Epithelial cell of esophagus (primary cell): ENCODE results near the gene ZNF775.

ENCODE experiments used
- DNase-seq: peaks from one replicate; pipeline ENCODE4 v3.0.0; 2010; ENCODE audit warnings: low read depth
- H3K4me3 ChIP-seq: 2 replicates; pipeline ENCODE4 v1.5.1; 2011; ENCODE audit warnings: mild to moderate bottlenecking, low read length, control low read depth
- TF ChIP-seq, protein P1 (sequence below): IDR thresholded peaks from 2 replicates; pipeline ENCODE4 v1.5.1; 2011; ENCODE audit warnings: low read depth, mild to moderate bottlenecking, low read length, control low read depth, inconsistent platforms; ENCODE audit not compliant: insufficient read depth; ENCODE audit errors: missing control alignments

Gene ZNF775

DNA sequence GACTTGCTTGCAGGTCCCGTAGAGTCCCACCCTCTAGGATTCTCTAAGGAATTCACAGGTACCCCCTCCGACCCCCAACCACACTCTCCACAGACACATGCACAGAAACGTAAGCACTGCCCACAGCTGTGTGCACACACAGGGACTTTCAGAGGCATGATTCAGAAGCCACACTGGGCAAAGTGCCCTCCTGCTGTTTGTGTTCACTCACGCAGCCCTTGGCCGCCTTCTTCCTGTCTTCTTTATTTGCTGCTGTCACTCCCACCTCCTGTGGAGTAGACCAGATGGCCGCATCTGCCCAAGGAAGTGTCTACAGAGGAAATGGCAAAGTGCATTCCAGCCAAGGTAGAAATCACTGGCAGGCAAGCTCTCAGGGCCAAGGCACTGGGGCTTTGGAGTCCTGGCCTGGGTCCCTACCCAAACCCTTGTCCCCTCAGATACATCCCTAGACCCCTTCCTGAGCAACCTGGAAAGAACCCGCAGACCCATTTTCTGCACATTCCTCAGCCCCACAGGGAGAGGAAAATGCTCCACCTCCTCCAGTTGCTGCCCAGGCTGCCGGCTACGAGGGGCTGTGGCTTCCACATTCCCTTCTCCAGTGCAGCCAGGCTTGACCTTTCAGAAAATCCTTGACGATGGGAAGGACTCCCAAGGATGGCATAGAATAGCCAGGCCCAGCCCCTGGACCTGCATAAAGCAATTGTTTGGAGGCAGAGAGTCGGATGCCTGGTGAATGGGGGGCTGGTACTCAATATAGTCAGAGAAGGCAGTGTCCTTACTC, 49.7 kb downstream of the ZNF775 start:
- H3K4me3 ChIP-seq: no peak overlapping the region
- DNase-seq: peak; percentile 62
- TF ChIP-seq, protein P1, sequence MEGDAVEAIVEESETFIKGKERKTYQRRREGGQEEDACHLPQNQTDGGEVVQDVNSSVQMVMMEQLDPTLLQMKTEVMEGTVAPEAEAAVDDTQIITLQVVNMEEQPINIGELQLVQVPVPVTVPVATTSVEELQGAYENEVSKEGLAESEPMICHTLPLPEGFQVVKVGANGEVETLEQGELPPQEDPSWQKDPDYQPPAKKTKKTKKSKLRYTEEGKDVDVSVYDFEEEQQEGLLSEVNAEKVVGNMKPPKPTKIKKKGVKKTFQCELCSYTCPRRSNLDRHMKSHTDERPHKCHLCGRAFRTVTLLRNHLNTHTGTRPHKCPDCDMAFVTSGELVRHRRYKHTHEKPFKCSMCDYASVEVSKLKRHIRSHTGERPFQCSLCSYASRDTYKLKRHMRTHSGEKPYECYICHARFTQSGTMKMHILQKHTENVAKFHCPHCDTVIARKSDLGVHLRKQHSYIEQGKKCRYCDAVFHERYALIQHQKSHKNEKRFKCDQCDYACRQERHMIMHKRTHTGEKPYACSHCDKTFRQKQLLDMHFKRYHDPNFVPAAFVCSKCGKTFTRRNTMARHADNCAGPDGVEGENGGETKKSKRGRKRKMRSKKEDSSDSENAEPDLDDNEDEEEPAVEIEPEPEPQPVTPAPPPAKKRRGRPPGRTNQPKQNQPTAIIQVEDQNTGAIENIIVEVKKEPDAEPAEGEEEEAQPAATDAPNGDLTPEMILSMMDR: no peak

DNA sequence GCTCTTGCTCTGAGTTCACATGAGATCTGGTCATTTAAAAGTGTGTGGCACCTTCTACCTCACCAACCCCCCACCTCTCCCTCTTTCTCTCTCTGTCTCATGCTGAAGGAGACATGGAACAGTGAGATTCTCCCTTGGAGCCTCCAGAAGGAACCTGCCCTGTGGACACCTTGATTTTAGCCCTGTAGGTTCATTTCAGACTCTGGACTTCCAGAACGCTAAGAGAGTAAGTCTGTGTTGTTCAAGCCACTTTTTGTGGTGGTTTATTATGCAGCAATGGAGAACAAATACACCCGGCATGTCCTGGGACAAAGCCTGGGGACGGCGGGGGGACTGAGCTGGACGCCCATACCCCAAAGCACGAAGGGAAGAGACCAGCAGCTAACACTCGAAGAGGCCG, 50.6 kb downstream of the ZNF775 start:
- DNase-seq: no peak
- TF ChIP-seq, protein P1: no peak

DNA sequence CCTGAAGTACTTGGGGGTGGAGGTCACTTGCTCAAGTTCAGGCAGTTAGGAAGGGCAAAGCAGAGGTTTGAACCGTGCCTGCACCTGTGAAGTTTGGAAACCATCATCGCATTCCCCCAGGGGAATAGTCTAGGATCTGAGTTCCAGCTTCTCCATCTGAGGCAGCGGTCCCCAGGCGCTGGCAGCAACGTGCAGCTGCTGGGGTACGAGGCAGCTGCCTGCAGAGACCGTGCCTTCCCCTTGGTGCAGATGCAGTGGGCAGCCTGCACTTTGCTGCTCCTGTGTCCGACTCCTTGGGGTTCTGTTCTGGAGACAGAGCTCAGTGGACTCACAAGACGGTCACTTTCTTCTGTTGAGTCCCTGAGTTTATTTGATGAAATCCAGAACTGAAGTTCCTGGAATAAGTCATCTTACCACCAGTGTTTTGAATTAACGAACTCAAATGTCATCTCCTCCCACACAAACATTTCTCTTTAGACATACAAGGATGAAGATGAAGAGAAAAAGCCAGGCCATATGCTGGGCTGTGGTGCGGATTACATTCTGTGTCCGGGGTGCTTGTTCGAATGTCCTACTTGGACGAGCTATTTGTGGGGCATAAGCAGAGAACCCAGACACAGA, 51.4 kb downstream of the ZNF775 start:
- TF ChIP-seq, protein P1: no peak
- H3K4me3 ChIP-seq: no peak overlapping the region
- no peak for DNase-seq

More for the DNA sequence above, 50.6 kb downstream of the ZNF775 start:
- no peak overlapping the region for H3K4me3 ChIP-seq

DNA sequence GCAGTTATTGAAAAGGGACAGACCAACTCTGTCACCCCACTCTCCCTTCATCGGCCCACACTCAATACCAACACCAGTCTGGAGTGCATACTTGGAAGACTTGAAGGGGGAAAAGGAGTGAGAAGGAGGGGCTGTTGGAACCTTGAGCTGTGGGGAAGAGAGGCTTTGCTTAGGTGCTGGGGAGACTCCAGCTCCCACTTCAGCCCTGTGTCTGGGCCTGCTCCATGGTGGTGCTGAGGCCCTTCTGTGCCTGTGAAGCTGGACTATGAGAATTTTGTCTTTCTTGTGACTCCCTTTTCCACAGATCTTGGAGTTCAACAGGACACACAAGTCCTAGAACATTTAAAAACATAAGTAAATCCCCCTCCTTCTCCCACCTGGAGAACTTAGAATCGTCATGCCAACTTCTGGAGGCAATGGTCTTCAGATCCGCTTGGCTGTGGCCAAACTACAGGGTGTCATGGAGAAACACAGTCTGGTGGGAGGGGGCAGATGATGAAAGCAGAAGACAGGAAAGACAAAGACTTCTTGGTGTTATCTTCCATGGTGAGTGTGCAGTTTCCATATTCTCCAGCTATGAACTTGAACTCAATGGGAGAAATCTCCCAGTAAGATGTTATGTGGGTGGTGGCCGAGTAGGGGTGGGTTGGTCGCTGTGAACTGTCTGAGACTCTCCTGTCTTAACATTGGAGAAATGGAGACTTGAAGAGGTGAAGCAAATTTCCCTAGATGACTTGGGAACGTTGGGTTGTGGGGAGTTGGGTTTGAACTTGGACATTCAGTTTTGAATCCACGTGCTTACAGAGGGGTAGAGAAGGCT, 52.9 kb downstream of the ZNF775 start:
- H3K4me3 ChIP-seq: no peak overlapping the region
- no peak for DNase-seq
- TF ChIP-seq, protein P1: no peak

DNA sequence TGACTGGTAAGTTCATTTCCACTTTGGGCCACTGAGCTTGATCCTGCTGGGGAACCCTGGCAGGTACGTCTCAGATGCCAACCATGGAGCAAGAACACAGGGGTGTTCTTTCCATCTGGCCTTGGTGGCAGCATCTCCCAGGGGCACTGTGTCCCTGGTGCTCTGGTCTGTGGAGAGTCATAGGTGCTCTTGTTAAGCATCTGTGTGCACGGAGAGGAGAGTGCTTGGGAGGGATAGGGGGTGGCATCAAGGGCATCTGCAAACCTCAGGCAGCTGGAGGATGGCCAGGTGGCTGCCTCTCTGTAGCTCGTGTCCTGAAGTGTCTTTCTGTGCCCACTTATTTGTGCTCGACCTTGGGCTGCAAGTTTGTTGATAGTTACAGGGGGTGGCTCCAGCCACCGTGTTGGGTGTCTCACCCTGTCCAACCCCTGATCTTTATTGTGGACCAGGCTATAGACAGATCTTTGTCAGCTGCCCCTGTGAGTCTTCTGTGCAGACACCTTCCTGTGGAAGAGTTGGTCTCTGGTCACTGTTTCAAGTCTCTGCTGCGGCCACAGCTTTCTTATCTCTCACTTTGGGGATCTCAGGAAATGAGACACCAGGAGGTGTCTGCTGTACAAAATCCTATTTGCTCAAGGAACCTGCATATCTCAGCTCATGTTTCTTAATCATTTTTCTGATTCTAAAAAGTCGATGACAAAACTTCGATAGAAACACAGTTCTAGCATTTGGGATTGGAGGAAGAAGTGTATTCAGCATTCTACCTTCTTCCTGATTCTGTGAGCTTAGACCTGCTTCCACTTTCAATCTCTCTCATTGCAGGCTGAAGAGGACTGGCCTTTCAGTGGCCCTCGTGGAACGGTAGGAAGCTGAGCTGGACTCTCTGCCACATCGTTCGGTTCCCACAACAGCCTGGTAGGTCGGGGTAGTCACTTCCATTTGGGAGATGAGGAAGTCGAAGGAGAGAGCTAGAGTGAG, 54.1 kb downstream of the ZNF775 start:
- H3K4me3 ChIP-seq: no peak overlapping the region
- DNase-seq: no peak
- TF ChIP-seq, protein P1: no peak

DNA sequence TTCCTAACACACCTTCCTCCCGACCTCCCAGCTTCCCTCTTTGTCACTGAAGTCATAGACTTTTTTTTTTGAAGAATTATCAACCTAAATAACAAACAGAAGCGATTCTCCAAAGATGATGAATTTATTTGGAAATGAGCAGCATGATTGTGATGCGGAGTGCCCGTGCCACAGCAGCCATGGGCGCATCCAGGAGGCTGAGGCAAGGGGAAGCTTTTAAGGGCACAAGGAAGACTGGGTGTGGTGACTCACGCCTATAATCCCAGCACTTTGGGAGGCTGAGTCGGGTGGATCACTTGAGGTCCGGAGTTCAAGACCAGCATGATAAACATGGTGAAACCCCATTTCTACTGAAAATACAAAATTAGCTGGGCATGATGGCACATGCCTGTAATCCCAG, 55.1 kb downstream of the ZNF775 start:
- no peak overlapping the region for H3K4me3 ChIP-seq
- DNase-seq: no peak
- TF ChIP-seq, protein P1: no peak
